ENCODE results near the gene LLCFC1.

The LLCFC1 gene

DNA sequence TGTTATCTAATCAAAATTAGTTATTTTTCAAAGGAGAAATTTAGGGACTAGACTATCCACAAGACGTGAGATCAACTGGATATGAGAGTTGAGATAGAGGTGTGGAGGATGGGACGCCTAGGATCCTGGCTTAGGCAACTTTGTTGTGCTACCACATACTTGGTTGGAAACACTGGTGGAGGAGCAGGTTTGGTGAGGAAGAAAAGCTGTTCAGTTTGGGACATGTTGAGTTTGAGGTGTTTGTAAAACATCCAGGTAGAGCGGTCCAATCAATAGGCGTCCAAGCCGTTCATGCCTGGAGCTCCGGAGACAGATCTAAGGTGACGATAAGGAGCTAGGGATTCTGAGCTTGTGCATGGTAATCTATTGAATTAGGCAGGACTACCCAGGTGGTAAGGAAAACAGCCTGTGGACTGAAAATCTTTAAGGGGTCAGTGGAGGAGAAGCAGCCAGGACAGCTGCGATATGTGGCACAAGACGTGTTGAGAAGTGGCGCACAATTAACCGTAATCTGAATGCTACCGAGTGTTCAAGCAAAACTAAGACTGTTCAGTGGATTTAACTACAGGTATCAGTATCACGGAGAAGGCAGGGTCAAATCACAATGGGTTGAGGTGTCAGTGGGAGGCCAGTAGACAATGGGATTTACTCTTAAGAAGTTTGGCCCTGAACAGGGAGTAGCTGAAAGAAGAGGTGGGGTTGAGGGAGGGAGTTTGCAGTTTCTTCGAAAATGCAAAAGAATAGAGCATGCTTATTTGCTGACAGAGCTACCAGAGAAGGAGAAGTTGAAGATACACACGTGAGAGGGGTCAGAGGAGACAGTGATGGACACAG lies 37.6 kb upstream of the LLCFC1 start:
- TF ChIP-seq CTCF (IDR thresholded peaks at IDR 0.05; ENCODE audit: extremely low read depth, missing control alignments), result no peak
- no peak for DNase-seq (ENCODE audit: low spot score)

DNA sequence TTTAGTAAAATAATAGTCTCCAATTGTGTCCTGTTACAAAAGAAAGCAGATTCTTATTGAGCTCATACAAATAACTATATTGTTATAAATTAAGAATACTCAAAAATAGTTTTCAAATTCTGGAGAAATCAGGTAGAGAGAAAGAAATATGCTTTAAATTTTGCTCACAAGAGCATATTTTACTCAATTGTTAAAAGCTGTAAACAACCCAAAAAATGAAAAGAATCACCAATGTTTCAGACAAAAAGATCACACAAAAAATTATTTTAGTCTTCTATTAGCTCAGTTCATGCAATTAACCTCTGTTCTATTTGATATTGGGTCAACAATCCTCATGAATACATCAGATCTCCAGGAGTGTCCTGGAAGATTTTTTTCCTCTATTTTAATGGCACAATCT lies 35.2 kb upstream of the LLCFC1 start:
- no peak for TF ChIP-seq CTCF (IDR thresholded peaks at IDR 0.05; ENCODE audit: extremely low read depth, missing control alignments)

DNA sequence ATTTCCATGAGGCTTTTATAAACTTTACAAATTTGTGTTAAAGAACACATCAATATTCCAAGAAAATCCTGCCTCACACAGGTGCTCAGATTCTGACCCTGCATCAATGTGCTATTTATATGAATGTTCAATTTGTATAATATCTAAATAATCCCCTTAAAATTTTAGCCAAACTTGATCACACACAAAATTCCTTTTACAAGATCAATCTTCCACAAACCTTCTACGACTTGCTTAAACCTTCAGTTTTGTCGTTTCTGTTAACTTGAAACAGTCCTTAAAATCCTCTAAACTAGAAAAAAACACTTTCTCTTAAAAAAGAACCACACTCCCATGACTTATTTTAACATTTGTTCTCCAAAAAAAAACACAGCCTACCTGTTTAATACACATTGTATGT lies 33.5 kb upstream of the LLCFC1 start:
- no peak for DNase-seq (ENCODE audit: low spot score)
- TF ChIP-seq CTCF (IDR thresholded peaks at IDR 0.05; ENCODE audit: extremely low read depth, missing control alignments), result no peak

More for the DNA sequence above, 35.2 kb upstream of the LLCFC1 start:
- DNase-seq (ENCODE audit: low spot score), result no peak

DNA sequence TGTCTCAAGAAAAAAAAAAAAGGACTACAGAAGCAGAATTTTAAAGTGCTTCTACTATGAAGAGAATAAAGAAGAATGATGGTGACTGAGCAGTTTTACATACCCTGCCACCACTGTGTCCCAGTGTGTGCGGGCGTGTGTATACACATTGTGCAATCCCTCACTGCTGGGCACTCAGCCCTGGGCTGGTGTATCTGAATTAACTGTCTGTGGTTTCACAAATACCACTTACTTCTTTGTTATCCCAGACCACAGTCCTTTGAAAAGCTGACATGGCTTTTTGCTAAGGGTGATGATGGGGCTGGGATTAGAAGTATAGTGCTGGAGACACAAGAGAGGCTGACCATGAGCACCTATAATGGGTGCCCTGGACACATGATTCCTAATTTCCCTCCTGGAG lies 32.6 kb upstream of the LLCFC1 start:
- no peak for DNase-seq (ENCODE audit: low spot score)
- no peak for TF ChIP-seq CTCF (IDR thresholded peaks at IDR 0.05; ENCODE audit: extremely low read depth, missing control alignments)

- DNase-seq (ENCODE audit: low spot score), result no peak
- TF ChIP-seq CTCF (IDR thresholded peaks at IDR 0.05; ENCODE audit: extremely low read depth, missing control alignments), result no peak
These were observed 31.0 kb upstream of the LLCFC1 start for GRCh38 chr7:142908290-142908689.

- DNase-seq (ENCODE audit: low spot score), result peak; percentile 33
- peak; percentile 17 for TF ChIP-seq CTCF (IDR thresholded peaks at IDR 0.05; ENCODE audit: extremely low read depth, missing control alignments)
These were observed 30.1 kb upstream of the LLCFC1 start for GRCh38 chr7:142908921-142909890.

GRCh38 chr7:142910031-142910433 lies 29.3 kb upstream of the LLCFC1 start:
- DNase-seq (ENCODE audit: low spot score), result no peak
- TF ChIP-seq CTCF (IDR thresholded peaks at IDR 0.05; ENCODE audit: extremely low read depth, missing control alignments), result no peak
